Progenitor cell of endocrine pancreas (in vitro differentiated cells): ENCODE data around the gene TIAM2. TPM values are rescaled to one million over a fixed set of nuclear protein-coding genes. Genes with fewer than 3 reads are reported as not detected.
A peak's percentile ranks its signal among the peaks of the same experiment; 100 is the strongest.
"Not testable (repeated sequence)": the region's sequence is repeated elsewhere in the genome, so short reads cannot be mapped to it uniquely, and the experiment has no call there.

Experiments used
- DNase-seq: peaks from one replicate; pipeline ENCODE4 v3.0.0; 2021; ENCODE audit warnings: low spot score; ENCODE audit not compliant: unreplicated experiment
- H3K27ac Mint-ChIP-seq: 2 replicates; pipeline ENCODE4 v1.8.0; 2021; ENCODE audit warnings: mild to moderate bottlenecking, moderate library complexity, mixed read lengths
- H3K27me3 Mint-ChIP-seq: 2 replicates; pipeline ENCODE4 v1.8.0; 2021; ENCODE audit warnings: mixed read lengths
- H3K36me3 Mint-ChIP-seq: 2 replicates; pipeline ENCODE4 v1.8.0; 2022; ENCODE audit warnings: mixed read lengths; ENCODE audit not compliant: insufficient read depth
- H3K4me1 Mint-ChIP-seq: 2 replicates; pipeline ENCODE4 v1.8.0; 2021; ENCODE audit warnings: low read depth, mixed read lengths
- H3K4me3 Mint-ChIP-seq: 2 replicates; pipeline ENCODE4 v1.8.0; 2021; ENCODE audit warnings: low read depth, mild to moderate bottlenecking, moderate library complexity, mixed read lengths
- H3K9me3 Mint-ChIP-seq: 2 replicates; pipeline ENCODE4 v1.8.0; 2021; ENCODE audit warnings: low read depth, mixed read lengths
- total RNA-seq: library from RNA; stranded (reverse); gene quantifications from 2 replicates; pipeline ENCODE4 v1.2.1, GENCODE V29; 2021
- TF ChIP-seq, protein P1 (sequence below): fragments of 200-600 bp; sonication (generic); IDR thresholded peaks from one replicate; pipeline ENCODE4 v1.5.0; 2021; ENCODE audit warnings: antibody characterized with exemption, mild to moderate bottlenecking; ENCODE audit not compliant: unreplicated experiment

Gene TIAM2
- total RNA-seq, 1 donor from 2014 or later = 14.3 TPM

DNA sequence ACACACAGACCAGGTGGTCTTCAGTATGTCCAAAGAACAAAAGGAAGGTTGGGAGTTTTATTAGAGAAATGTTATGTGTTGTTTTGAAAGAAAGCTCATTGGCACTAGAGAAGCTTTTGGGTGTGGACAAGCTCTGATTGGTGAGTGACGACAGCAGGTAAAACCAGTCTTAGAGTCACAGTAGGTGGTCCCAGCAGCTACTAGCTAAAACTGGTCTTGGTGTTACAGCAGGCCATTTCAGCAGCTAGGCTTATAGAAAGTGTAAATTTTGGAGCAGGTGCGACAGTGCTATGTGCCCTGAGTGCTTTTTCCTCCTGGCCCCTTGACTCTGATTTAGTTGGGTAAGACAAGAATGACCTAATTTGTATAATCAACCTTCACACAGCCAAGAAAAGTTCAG lies 272.3 kb downstream of the TIAM2 start:
- no peak overlapping the region for H3K4me3 Mint-ChIP-seq
- TF ChIP-seq, protein P1, sequence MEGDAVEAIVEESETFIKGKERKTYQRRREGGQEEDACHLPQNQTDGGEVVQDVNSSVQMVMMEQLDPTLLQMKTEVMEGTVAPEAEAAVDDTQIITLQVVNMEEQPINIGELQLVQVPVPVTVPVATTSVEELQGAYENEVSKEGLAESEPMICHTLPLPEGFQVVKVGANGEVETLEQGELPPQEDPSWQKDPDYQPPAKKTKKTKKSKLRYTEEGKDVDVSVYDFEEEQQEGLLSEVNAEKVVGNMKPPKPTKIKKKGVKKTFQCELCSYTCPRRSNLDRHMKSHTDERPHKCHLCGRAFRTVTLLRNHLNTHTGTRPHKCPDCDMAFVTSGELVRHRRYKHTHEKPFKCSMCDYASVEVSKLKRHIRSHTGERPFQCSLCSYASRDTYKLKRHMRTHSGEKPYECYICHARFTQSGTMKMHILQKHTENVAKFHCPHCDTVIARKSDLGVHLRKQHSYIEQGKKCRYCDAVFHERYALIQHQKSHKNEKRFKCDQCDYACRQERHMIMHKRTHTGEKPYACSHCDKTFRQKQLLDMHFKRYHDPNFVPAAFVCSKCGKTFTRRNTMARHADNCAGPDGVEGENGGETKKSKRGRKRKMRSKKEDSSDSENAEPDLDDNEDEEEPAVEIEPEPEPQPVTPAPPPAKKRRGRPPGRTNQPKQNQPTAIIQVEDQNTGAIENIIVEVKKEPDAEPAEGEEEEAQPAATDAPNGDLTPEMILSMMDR = no peak
- peaks cover 20% of the 10 kb centered on the region for H3K36me3 Mint-ChIP-seq
- DNase-seq = no peak
- H3K4me1 Mint-ChIP-seq = peaks cover 20% of the 10 kb centered on the region
- peak overlapping the region; percentile 62 for H3K27ac Mint-ChIP-seq
- no peaks in the 10 kb centered on the region for H3K27me3 Mint-ChIP-seq
- H3K9me3 Mint-ChIP-seq = peaks cover 4% of the 10 kb centered on the region

DNA sequence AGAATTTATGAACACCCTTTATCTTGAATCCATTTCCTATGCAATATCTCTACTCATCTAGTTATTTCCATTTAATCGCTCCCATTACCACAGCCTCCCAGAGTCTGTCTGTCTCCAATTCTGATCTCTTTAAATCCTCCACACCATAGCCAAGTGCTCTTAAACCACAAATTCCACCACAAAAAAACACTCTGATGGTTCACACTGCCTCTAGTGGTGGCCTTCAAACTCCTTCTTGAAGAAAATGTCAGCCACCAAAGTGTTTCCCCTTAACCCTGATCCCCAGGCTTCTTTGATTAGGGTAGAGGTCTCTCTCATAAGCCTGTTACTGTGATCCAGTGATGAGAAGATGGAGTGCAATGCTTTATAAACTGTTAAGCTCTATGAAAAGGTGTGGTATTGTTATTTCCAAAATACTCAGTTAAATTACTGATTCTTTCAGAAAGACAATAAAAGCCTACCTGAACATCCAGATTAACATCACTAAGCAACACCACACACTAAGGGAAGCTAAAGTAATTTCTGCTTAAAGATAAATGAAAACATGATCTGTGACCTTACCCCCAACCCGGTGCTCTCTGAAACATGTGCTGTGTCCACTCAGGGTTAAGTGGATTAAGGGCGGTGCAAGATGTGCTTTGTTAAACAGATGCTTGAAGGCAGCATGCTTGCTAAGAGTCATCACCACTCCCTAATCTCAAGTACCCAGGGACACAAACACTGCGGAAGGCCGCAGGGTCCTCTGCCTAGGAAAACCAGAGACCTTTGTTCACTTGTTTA lies 273.2 kb downstream of the TIAM2 start:
- not testable (repeated sequence) for H3K27me3 Mint-ChIP-seq, H3K4me3 Mint-ChIP-seq, DNase-seq, H3K9me3 Mint-ChIP-seq
- Mint-ChIP-seq H3K36me3 (peaks cover 20% of the 10 kb centered on the region), H3K27ac (peak overlapping the region; percentile 39), H3K4me1 (peaks cover 25% of the 10 kb centered on the region)
- TF ChIP-seq, protein P1 = peak; percentile 55

DNA sequence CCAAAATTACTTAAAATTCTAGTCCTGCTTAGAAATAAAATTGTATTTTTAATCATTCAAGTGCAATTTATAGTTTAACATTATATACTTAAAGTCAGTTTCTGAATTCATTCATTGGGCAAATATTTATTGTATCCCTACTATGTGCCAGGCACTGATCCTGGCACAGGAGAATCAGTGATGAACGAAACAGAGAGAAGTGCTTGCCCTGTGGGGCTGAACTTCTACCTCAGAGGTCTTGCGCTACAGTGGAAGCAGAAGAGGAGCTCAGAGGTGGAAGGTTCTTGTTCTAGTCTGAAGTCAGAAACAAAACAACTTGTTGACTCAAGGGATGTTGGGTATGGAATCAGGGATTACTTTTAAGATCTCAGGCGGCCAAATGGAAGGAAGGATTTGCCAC lies 274.6 kb downstream of the TIAM2 start:
- peaks cover 14% of the 10 kb centered on the region for H3K36me3 Mint-ChIP-seq
- H3K27me3 Mint-ChIP-seq = no peaks in the 10 kb centered on the region
- DNase-seq = no peak
- H3K4me3 Mint-ChIP-seq = no peak overlapping the region
- peaks cover 4% of the 10 kb centered on the region for H3K9me3 Mint-ChIP-seq
- H3K4me1 Mint-ChIP-seq = peaks cover 29% of the 10 kb centered on the region
- TF ChIP-seq, protein P1 = no peak
- H3K27ac Mint-ChIP-seq = peak overlapping the region; percentile 30

DNA sequence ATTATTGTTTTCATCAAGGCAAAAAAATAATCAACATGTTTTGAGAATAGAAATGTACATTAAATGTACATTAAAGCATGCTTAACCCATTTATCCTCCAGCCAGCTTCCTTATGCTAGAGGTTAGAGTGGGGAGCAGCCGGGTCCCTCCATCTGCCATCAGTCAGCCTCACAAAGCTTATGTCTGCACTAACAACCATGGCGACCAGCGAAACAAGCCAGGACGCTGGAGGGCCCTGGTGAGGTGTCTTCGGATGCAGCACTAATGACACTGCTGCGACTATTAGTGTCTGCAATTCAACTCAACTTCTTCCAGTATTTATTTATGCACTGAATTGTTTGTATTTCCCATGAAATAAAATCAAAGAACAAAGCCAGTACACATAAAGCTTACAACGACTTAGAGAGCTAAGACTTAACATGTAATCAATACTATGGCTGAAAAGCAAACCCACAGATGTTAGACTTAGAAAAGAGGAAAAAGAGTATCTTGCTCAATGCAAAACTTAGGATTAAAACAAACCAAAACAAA lies 275.5 kb downstream of the TIAM2 start:
- Mint-ChIP-seq H3K27me3 (no peaks in the 10 kb centered on the region), H3K27ac (peak overlapping the region; percentile 83), H3K36me3 (peaks cover 16% of the 10 kb centered on the region), H3K9me3 (peaks cover 4% of the 10 kb centered on the region), H3K4me1 (peaks cover 29% of the 10 kb centered on the region), H3K4me3 (peak overlapping the region; percentile 37)
- TF ChIP-seq, protein P1 = no peak
- DNase-seq = no peak

DNA sequence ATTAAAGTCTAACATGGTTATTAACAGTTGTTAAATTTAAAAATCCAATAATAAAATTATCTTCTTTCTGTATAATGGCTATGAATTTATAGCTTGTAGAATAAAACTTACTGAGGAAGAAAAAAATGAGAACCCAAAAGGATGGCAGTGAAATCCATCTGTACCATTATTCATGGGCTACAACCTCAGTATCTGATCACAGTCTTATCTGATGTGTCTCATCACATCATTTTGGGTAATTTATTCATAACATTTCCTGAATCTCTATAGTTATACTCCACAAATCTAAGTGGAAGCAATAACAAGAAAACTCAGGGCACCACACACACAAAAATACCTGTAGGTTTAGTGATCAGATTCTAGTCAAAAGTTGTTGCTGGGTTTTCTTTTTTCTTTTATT lies 276.0 kb downstream of the TIAM2 start:
- no peak overlapping the region for H3K27ac Mint-ChIP-seq
- H3K27me3 Mint-ChIP-seq = no peaks in the 10 kb centered on the region
- H3K9me3 Mint-ChIP-seq = peaks cover 4% of the 10 kb centered on the region
- peaks cover 29% of the 10 kb centered on the region for H3K4me1 Mint-ChIP-seq
- no peak for DNase-seq
- TF ChIP-seq, protein P1 = no peak
- H3K36me3 Mint-ChIP-seq = peaks cover 13% of the 10 kb centered on the region
- no peak overlapping the region for H3K4me3 Mint-ChIP-seq
